Neural cell (in vitro differentiated cells): ENCODE results near the gene RAPGEF2.

Experiments
- CTCF ChIP-seq: fragments of 450-650 bp; IDR thresholded peaks from 2 replicates; pipeline ENCODE4 v1.5.1; 2014; ENCODE audit warnings: antibody characterized with exemption, mild to moderate bottlenecking, moderate library complexity; ENCODE audit not compliant: poor library complexity, severe bottlenecking
- EZH2 ChIP-seq: fragments of 200-600, 300-800 bp; shearing (Covaris generic), sonication (generic); IDR thresholded peaks from 2 replicates; pipeline ENCODE4 v1.6.1; 2014; ENCODE audit warnings: antibody characterized with exemption, low read length, borderline replicate concordance, mild to moderate bottlenecking; ENCODE audit not compliant: insufficient read depth, poor library complexity, severe bottlenecking
- POLR2AphosphoS5 ChIP-seq: IDR thresholded peaks from 2 replicates; pipeline ENCODE4 v1.6.1; 2012

GRCh38 chr4:159235779-159236368 is 133.0 kb downstream of the RAPGEF2 start:
- TF ChIP-seq CTCF (no peak), POLR2AphosphoS5 (no peak), EZH2 (no peak)
